GM18907 (cell line): ENCODE data around the gene SLC35F1.

Experiments
- ATAC-seq: cut with Tn5 transposase; IDR thresholded peaks from one replicate; pipeline ENCODE4 v1.9.1; 2021; ENCODE audit warnings: mild to moderate bottlenecking, moderate library complexity; ENCODE audit not compliant: unreplicated experiment

SLC35F1 gene

DNA sequence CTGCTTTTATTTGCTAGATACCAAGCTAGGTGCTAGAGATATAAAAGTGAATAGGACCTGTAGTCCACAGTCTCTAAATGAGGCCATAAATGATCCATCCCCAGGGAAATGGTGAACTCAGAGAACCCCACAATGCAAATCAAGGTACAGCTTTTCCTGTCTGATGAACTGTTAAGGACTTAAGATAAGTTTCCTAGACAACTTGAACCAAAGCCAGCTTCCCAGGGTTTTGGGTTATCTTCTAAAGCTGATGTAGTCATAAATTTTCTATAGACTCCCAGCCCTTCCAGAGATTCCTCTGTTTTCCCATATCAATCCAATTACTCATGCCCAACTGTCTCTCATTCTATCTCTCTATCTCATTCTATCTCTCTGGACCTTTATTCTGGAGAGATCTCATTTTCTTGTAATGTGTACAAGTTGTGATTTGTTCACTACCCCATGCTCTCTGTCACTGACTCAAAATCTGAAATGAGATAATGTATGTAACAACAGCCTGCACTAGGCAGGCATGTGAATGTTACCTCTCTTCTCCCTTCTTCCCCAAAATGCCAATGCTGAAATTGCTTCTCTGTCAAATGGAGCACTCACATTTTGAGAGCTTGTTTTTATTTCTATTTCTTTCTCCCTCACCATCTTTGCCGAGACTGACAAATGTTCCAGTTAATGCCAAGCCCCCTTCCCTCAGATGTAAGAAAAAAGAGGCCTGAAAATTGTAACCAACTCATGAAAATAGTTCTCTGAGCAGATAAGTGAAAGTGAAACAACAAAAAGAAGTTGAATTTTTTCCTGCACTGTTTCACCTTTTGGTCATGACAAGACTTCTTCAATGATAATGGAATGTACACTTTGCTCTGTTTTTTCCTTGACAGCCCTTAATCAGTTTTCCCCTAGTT lies 279.9 kb downstream of the SLC35F1 start:
- peak; percentile 72 for ATAC-seq

DNA sequence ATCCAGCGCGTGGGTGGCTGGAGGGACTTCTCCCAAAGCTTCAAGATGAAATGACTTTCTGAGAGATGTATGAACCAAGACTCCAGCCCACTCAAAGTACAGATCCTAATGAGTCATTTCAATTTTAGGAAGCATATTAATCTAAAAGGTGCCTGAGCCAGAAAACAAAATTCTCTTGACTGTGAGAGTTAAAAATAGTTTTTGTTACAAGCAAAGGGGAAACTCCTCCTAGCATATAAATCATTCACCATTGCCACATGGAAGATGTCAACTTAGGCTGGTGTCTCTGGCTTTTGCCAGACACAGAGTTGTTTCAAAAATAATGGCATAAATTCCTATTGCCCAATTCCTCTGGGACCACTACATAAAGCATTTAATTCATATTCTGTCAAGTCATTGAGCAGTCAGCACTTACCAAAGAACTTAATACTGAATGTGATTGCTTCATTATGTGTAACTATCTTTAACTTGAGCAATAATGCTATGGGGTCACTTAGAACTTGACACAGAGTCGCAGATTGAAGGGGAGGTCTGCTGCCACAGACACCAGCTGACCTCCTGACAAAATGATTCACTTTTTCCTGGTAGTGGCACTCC lies 280.6 kb downstream of the SLC35F1 start:
- peak; percentile 42 for ATAC-seq

DNA sequence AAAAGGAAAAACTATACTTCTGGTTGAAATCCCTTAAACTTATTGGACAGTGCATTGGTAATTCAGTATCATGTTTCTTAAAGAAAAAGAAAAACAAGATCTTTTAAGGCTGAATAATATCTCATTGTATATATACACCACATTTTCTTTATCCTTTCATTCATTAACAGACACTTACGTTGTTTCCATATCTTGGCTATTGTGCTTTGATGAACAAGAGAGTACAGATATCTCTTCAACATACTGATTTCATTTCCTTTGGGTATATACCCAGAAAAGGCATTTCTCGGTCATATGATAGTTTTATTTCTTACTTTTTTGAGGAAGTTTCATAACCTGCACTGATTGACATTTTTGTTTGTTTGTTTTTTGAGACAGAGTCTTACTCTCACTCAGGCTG lies 281.5 kb downstream of the SLC35F1 start:
- no peak for ATAC-seq

DNA sequence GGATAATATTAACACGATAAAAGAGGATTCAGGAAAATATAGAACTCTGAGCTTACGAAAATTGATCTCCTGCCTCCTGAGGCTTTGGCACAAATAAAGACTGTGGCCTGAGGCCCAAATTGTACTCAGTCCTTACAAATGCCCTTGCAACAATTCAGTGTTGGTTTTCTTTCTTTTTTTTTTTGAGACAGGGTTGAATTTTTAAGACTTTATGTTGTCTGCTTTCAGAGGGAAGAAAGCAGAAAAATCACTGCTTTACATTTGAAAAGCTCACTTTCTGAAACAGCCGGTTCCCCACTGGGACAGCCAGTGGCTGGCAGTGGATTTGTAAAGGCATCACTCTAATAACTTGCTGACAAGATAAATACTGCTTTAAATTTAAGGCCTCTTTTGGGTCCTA lies 290.5 kb downstream of the SLC35F1 start:
- no peak for ATAC-seq

DNA sequence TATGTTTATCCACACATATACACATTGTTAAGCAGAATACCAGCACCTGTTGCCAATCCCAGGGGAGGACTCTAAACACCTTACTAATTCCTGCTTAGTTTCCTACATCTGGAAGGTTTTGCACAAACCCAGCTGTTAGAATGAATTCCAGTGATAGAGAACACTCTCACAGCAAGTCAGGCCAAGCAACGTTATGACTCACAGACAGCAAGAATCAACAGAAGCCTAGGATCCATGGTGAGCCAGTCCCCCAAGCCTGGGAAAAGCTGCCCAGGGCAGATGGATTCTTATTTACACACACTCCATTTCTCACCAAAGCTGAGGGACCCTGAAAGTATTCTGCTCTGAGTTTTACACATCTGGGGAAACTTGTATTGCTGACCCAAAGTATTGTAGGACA lies 291.7 kb downstream of the SLC35F1 start:
- ATAC-seq: no peak

DNA sequence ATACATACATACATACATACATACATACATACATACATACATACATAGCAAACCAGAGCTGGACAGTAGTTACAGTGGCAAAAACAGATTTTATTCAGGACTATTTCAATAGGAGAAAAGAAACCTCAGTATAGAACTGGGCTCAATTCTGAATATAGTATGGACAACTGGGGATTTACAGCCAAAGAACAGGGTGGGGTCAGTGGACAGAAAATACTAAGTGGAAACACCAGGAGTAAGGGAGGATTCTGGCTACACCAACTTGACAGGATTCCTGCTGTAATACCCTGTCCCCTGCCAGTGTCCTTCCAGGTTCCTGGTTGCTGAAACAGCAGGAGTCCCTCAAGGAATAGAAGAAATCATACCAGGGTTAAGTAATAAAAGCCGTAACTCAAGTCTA lies 293.1 kb downstream of the SLC35F1 start:
- ATAC-seq: no peak

DNA sequence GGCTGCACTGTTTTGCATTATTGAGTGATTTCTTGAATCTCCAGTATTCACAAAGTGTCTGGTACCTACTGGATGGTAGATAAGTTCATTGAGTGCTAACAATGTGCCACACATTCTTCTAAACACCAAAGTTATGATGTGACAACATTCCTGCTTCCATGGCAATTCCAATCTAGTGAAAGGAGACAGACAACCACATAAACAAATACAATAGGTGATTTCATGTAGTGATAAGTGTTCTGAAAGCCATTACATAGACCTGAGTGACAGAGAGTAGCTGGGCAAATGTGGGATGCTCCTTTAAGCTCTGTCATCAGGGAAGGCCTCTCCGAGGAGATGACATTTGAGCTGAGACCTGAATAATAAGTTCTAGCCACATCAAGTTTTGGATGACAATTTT lies 295.5 kb downstream of the SLC35F1 start:
- no peak for ATAC-seq

DNA sequence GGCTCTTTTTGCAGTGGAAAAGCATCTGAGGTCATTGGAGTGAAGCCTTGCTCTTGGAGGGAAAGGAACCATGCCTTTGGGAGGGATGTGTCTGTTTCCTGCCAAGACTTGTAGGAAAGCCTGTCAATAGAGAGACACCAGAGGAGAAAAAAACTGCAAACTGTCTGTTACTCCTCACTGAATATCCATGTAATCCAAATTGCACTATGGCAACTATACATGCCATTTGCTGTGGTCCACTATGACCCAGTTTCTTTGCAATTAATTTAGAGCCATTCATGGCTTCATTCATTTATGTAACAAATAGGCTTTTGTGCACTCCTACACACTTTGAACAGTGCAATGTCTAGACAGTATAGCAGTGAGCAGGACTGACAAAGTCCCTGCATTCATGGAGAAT lies 296.5 kb downstream of the SLC35F1 start:
- no peak for ATAC-seq

DNA sequence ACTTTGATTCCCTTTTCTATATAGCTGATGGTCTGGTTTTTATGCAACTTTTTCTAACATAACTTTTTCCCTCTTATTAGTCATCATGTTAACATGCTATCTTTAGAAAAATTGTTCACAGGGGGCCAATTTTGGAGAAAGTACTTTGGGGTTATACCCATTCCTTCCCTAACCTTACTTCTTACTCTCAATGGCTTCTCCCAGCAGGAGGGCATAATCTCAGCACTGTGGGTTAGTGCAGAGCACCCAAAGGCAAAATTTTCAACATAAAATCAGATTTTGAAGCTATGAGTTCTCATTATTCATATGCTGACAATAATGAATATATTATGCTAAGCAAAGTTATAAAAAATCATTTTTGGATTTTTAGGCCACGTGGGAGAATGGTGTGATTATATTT lies 299.2 kb downstream of the SLC35F1 start:
- ATAC-seq: no peak

DNA sequence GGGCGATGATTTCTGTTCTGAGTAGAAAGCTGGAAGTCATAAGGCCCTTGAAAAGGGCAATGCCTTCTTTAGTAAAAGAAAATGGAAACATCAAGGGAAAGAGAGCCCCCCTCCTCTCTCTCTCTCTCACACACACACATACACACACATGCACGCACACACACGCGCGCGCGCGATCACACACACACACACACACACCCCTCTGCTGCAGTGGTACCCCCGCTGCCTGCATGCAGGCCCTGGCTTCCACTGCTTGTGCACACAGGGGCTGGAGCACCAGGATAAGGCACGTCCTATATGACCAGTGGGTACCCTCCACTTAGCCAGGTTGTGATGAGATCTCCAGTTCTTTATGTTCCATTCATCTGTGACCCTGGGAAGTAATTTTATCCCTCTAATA lies 300.9 kb downstream of the SLC35F1 start:
- ATAC-seq: no peak

DNA sequence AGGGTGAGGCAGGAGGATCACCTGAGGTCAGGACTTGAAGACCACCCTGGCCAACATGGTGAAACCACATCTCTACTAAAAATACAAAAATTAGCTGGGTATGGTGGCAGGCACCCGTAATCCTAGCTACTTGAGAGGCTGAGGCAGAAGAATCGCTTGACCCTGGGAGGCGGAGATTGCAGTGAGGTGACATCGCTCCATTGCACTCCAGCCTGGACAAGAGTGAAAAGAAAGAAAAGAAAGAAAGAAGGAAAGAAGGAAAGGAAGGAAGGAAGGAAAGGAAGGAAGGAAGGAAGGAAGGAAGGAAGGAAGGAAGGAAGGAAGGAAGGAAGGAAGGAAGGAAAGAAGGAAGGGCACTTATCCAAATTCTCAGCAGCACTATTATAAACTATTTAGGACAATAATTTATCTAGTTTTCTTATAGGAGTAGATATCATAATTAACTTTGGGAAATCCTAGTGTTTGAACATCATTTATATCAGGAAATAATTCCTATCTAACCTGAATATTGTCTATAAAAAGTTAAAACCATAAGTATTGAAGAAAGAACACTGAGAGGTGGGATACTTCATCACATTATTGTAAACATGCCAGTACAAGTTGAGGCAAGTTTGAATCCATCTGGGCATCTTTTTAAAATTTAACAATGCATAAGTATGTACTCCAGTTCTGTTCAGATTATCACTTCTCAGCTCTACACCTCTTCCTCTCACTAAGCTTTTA lies 305.5 kb downstream of the SLC35F1 start:
- no peak for ATAC-seq

DNA sequence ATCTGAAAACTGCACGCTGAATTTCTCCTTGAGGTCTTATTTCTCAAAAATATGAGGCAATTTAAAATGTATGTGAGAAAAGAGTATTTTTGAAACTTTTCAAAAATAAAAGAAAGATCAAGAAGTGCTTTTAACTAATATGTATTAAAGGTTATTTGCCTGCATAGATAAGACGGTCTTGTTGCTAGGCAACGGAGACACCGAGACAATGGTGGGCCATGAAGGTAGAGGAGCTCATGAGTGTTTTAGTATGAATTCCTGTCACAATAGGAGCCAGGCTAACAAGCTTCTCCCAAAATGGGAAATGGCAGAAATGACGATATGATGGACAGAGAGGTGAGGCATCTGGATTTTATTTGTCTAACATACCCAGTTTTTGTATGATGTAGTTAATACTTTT lies 308.2 kb downstream of the SLC35F1 start:
- ATAC-seq: no peak

DNA sequence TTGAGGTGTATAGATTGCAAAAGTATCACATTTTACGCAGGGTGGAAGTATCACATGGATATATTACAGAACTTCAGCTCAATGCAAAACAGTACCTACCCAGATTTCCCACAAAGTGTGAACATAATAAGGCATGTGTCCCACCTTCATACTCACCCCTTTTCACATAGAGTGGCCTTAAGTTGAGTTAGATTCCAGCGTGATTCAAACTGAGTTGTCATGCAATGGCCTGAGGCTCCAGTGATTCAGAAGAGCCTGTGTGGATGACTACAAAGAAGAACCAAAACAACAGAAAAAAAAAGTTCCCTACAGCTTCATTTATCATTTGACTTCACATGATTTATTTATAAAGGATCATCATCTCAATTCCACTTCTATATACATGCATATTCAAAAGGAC lies 309.7 kb downstream of the SLC35F1 start:
- ATAC-seq: no peak

DNA sequence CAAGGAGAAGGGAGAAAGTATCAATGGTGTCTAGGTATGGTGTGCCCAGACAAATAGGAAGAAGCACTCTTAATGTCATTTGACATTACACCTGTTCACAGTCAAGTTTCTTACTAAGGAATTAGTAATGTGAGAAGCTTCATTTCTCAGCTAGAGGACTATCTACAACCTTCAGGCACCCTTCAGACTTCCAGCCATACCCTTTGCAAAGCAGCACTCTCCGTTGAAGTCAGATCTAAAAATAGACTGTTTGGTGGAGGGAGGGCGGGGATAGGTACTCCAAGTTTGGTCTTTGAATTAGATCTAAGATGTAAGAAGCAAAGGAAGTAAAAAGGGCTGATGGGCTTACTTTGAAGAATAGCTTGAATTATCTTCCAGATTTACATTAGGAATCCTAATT lies 311.1 kb downstream of the SLC35F1 start:
- ATAC-seq: no peak

DNA sequence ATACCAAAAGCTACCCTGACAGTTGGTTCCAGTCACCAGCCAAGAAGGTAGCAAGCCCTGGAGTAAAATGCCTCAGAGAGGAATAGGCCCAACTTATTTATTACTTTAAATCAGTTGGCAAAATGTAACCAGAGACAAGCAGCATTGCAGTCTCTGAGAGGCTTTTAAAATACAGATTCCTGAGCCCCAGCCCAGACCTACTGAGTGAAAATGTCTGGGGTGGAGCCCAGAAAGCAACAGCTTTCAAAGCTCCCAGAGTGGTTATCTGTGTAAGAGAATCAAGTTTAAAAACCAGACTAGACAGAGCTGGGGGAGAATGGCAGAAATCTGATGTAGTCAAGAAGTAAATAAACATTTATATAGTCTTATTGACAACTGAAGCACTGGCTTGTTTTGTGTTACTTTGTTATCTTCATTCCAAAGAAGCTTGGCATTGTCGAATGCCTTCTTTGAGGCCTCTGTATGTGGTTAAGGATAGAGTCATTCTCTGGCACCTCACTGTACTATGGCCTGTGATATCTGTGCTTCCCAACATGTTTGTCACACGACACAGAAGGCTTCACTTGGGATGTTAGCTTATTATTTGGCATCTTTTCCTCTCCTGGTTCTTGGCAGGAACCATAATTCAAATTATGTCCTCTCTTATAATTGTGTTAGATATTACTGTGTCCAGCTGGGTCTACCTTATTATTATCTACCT lies 313.5 kb downstream of the SLC35F1 start:
- ATAC-seq: no peak

DNA sequence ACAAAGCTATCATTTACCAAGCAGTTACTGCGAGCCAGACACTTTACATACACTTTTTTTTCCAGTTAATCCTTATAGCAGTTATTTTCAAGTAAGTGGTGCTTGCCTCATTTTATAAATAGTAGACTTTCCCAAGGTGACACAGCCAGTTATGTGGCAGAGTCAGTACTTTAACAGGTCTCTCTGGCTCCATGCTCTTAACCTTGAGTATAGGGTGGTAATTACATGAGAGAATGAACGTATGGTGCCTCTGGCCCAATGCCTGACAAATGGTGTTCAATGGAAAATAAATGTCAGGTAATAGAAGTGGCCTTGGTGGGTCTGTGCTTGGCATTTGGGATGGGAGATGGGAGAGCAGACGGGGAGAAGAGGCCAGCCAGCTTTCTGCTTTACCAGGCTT lies 316.3 kb downstream of the SLC35F1 start:
- ATAC-seq: no peak

DNA sequence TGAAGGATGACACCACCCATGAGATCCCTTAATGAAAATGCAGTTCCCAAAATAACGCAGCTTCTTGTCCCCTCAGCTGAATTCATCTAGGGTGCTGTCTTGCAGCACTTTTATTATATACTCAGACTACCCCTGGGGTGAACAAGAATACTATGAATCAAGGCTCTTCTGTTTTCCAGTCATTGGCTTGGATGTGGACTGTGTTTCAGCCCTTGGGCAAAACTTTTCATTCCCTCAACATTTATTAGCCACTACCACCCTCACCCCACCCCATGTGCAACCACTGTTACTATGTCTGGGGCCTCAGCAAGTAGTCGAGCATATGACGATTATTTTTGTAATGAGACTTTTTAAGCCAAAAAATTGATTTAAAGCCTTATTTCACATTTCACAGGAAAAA lies 321.8 kb downstream of the SLC35F1 start:
- ATAC-seq: no peak

DNA sequence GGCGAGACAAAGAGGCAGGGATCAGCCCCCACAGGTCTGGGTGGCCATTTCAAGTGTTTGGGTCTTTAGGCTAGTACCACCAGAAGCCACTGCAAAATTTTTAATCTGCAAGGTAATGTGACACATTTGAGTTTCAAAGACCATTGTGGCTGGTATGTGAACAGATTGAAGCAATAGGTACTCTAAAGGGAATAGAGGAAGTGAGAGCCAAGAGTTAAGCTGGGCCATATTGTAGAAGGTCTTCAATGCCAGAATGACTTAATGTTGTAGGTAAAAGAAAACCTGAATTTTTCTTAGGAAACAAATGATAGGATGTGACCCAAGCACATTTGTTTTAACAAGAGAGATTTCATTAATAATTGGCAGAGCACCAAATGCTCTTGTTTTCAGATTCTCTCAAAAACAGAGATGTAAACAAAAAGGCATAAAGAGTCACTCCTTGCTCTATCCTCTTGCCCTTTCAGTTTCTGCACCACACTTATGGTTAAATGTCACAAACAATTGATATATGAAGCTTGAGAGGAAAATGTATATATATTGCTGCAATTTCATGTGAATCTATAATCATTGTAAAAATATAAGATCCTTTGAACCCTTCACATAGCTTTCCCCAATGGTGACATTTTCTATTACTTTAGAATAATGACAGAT lies 333.9 kb downstream of the SLC35F1 start:
- ATAC-seq: peak; percentile 89

DNA sequence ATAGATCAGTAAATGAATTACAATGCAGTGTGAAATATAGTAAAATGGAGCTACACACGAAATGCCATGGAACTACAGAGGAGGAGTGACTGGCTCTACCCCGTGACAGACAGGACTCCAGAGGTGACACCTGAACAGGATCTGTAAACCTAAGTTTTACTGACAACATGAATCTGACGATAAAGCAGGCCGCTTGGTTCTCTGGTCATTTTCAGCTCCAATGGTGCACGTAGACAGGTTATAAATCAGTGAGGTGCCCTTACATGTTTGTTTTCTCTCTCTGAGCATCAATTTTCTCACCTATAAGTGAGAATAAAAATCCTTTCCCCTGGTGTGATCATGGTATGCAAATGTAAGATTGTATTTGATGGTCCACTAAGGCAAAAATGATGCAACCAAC lies 339.3 kb downstream of the SLC35F1 start:
- no peak for ATAC-seq

DNA sequence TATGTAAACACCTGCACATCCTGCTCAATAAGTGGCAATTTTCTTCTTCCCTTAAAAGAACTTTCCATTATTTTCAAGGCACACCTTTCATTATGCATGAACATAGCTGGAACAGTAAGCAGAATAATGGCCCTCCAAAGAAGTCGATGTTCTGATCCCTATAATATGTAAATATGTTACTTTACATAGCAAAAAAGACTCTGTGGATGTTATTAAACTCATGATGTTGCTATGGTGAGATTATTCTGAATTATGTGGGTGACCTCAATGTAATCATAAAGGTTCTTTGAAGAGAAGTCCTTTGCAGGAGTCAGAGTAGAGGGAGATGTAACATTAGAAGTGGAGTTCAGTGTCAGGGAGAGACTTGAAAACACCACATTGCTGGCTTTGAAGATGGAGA lies 341.1 kb downstream of the SLC35F1 start:
- ATAC-seq: no peak

DNA sequence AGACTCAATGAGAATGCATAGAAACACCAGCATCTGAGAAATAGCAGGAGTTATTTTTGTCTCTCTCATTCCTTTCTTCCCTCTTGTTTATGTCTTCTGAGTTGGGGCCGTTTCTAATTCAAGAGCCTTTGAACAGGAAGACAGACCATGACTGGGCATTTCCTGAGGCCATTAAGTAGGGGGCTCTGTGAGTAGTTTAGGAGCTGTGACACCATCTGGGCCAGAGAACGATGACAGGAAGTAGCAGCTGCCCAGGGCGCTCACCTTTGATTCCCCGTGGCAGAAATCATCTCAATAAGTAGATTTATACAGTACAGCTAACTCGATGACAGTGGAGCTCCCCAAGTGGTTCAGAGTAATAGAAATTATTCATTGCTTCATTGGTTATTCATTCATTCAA lies 342.6 kb downstream of the SLC35F1 start:
- ATAC-seq: no peak
